Activated CD4-positive, alpha-beta memory T cell treated with anti-CD3 and anti-CD28 coated beads for 36 hours (primary cell): Measurements from ENCODE around the gene TPCN2. TPM values are rescaled to one million over a fixed set of nuclear protein-coding genes. Genes with fewer than 3 reads are reported as not detected.
A peak's percentile ranks its signal among the peaks of the same experiment; 100 is the strongest.
"Not testable (repeated sequence)": the region's sequence is repeated elsewhere in the genome, so short reads cannot be mapped to it uniquely, and the experiment has no call there.

Experiments
- CTCF ChIA-PET: fragments of 350-600 bp; sonication (Branson Sonifier 250); formaldehyde crosslinking; loops from one replicate; lab custom pipeline; 2021; ENCODE audit warnings: antibody characterized with exemption, inconsistent platforms; lab: Charles Lee
- POLR2A ChIA-PET: fragments of 350-600 bp; sonication (Branson Sonifier 250); formaldehyde crosslinking; loops from one replicate; lab custom pipeline; 2021; ENCODE audit warnings: antibody characterized with exemption; lab: Charles Lee
- DNase-seq: peaks from one replicate; pipeline ENCODE4 v3.0.0-alpha.2; 2020
- H3K27ac Mint-ChIP-seq: one replicate; pipeline ENCODE4 v1.8.0; 2021; ENCODE audit warnings: mixed read lengths
- H3K27me3 Mint-ChIP-seq: one replicate; pipeline ENCODE4 v1.8.0; 2021; ENCODE audit warnings: mixed read lengths
- H3K36me3 Mint-ChIP-seq: one replicate; pipeline ENCODE4 v1.8.0; 2021; ENCODE audit warnings: mixed read lengths
- H3K4me1 Mint-ChIP-seq: one replicate; pipeline ENCODE4 v1.8.0; 2021; ENCODE audit warnings: low read depth, mixed read lengths
- H3K4me3 Mint-ChIP-seq: one replicate; pipeline ENCODE4 v1.8.0; 2021; ENCODE audit warnings: mild to moderate bottlenecking, mixed read lengths
- H3K9me3 Mint-ChIP-seq: one replicate; pipeline ENCODE4 v1.8.0; 2021; ENCODE audit warnings: mixed read lengths
- intact Hi-C: fragments of 100-400 bp; cut with micrococcal nuclease; formaldehyde crosslinking; loops from one replicate; pipeline ENCODE4 v1.15.1; 2023
- total RNA-seq, 2 experiments: library from RNA; stranded (reverse); gene quantifications; one replicate each; pipeline ENCODE4 v1.2.3, GENCODE V29; 2021

The TPCN2 gene
- total RNA-seq, 2 experiments from 2014 or later, result 12.0 to 12.8 TPM

GRCh38 chr11:69135420-69136363 lies 87.0 kb downstream of the TPCN2 start:
- peaks cover 18% of the 10 kb centered on the region for H3K4me1 Mint-ChIP-seq
- H3K4me3 Mint-ChIP-seq, result no peak overlapping the region
- intact Hi-C loops, result no loop called here
- H3K36me3 Mint-ChIP-seq, result peaks cover 3% of the 10 kb centered on the region
- peaks cover 6% of the 10 kb centered on the region for H3K9me3 Mint-ChIP-seq
- H3K27ac Mint-ChIP-seq, result no peak overlapping the region
- ChIA-PET CTCF (no interaction called here), POLR2A (no interaction called here)
- no peak for DNase-seq
- H3K27me3 Mint-ChIP-seq, result no peaks in the 10 kb centered on the region

DNA sequence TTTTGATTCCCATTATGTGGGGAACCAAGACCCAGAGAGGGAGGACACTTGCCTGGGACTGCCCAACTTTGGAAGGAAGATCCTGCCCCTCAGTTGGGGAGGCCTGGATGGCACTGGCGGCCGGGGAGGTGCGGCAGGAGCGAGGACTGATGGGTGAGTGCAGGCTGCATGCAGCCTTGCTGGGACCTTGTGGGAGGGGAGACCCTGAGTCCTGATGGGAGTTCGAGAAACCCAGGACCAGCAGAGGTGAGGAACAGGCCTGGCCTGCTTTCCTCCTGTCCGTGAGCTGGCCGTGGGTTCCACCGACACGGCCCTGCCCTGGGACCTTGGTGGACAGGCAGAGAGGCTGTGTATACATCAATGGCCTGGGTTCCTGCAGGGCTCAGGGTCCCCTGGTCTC lies 87.7 kb downstream of the TPCN2 start:
- Mint-ChIP-seq H3K27ac (no peak overlapping the region), H3K4me1 (peaks cover 12% of the 10 kb centered on the region), H3K4me3 (no peak overlapping the region), H3K9me3 (peaks cover 6% of the 10 kb centered on the region), H3K27me3 (no peaks in the 10 kb centered on the region), H3K36me3 (peaks cover 3% of the 10 kb centered on the region)
- no peak for DNase-seq
- ChIA-PET POLR2A (no interaction called here), CTCF (no interaction called here)
- intact Hi-C loops, result no loop called here

GRCh38 chr11:69137151-69137844 lies 88.6 kb downstream of the TPCN2 start:
- DNase-seq, result no peak
- ChIA-PET POLR2A (interaction anchor here (0.6 kb wide), 1 partner anchor 11 kb away, joined by 3 read pairs; no protein-coding TSS in a partner anchor), CTCF (interaction anchor here (0.6 kb wide), 1 partner anchor 334 kb away, joined by 3 read pairs; no protein-coding TSS in a partner anchor)
- H3K36me3 Mint-ChIP-seq, result peaks cover 3% of the 10 kb centered on the region
- H3K4me3 Mint-ChIP-seq, result no peak overlapping the region
- peaks cover 6% of the 10 kb centered on the region for H3K9me3 Mint-ChIP-seq
- intact Hi-C loops, result no loop called here
- no peak overlapping the region for H3K27ac Mint-ChIP-seq
- peaks cover 12% of the 10 kb centered on the region for H3K4me1 Mint-ChIP-seq
- no peaks in the 10 kb centered on the region for H3K27me3 Mint-ChIP-seq

- CTCF ChIA-PET, result no interaction called here
- H3K27ac Mint-ChIP-seq, result no peak overlapping the region
Measured at GRCh38 chr11:69138265-69138664, 89.5 kb downstream of the TPCN2 start.

DNA sequence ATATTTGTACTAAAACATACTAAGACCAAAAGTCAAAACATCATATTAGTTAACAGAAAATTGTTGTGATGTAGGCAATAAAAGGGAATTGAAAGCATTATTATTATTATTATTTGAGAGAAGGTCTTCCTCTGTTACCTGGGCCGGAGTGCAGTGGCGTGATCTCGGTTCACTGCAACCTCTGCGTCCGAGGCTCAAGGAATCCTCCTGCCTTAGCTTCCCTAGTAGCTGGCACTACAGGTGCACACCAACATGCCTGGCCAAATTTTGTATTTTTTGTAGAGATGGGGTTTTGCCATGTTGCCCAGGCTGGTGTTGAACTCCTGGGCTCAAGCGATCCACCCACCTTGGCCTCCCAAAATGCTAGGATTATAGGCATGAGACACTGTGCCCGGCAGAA lies 91.4 kb downstream of the TPCN2 start:
- H3K4me1 Mint-ChIP-seq, result peaks cover 18% of the 10 kb centered on the region
- intact Hi-C loops, H3K36me3 Mint-ChIP-seq, H3K9me3 Mint-ChIP-seq, H3K27ac Mint-ChIP-seq, POLR2A ChIA-PET, DNase-seq, H3K4me3 Mint-ChIP-seq, CTCF ChIA-PET, H3K27me3 Mint-ChIP-seq: not testable (repeated sequence)

More at GRCh38 chr11:69138265-69138664, 89.5 kb downstream of the TPCN2 start:
- no peak overlapping the region for H3K4me3 Mint-ChIP-seq
- no peak for DNase-seq
- POLR2A ChIA-PET, result no interaction called here
- H3K4me1 Mint-ChIP-seq, result peaks cover 12% of the 10 kb centered on the region
- H3K9me3 Mint-ChIP-seq, result peaks cover 4% of the 10 kb centered on the region
- intact Hi-C loops, result no loop called here
- H3K36me3 Mint-ChIP-seq, result peaks cover 3% of the 10 kb centered on the region
- H3K27me3 Mint-ChIP-seq, result no peaks in the 10 kb centered on the region

- peaks cover 20% of the 10 kb centered on the region for H3K4me1 Mint-ChIP-seq
- H3K9me3 Mint-ChIP-seq, result peaks cover 4% of the 10 kb centered on the region
- H3K27me3 Mint-ChIP-seq, result peaks cover 2% of the 10 kb centered on the region
- no peak for DNase-seq
- H3K36me3 Mint-ChIP-seq, result no peaks in the 10 kb centered on the region
- no peak overlapping the region for H3K4me3 Mint-ChIP-seq
- ChIA-PET POLR2A (no interaction called here), CTCF (no interaction called here)
- H3K27ac Mint-ChIP-seq, result no peak overlapping the region
- intact Hi-C loops, result no loop called here
Measured at GRCh38 chr11:69140635-69141034, 91.9 kb downstream of the TPCN2 start.

- Mint-ChIP-seq H3K36me3 (peaks cover 1% of the 10 kb centered on the region), H3K4me1 (peaks cover 15% of the 10 kb centered on the region), H3K9me3 (peaks cover 15% of the 10 kb centered on the region), H3K4me3 (no peak overlapping the region), H3K27ac (no peak overlapping the region), H3K27me3 (peaks cover 3% of the 10 kb centered on the region)
- ChIA-PET CTCF (no interaction called here), POLR2A (no interaction called here)
- intact Hi-C loops, result no loop called here
- DNase-seq, result no peak
Measured at GRCh38 chr11:69141742-69142141, 93.0 kb downstream of the TPCN2 start.

DNA sequence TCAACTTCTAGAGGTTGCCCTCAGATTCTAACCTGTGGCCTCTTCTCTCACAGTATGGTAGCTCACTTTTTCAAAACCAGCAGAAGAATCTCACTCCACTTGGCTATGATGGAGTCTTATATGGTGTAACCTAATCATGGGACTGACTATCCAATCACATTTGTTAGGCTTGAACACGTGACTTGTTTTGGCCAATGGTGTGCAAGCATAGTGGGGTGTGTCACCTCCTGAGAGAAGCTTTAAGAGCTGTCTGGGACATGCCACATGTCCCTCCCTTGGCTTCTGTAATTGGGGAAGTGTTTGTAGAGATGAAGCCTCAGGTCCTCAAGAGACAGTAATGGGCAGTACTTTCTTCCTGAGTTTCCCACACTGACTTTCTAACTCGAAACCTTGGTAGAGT lies 94.2 kb downstream of the TPCN2 start:
- POLR2A ChIA-PET, result no interaction called here
- Mint-ChIP-seq H3K4me3 (no peak overlapping the region), H3K27ac (no peak overlapping the region), H3K4me1 (peaks cover 15% of the 10 kb centered on the region), H3K9me3 (peaks cover 15% of the 10 kb centered on the region), H3K27me3 (peaks cover 3% of the 10 kb centered on the region), H3K36me3 (peaks cover 1% of the 10 kb centered on the region)
- no peak for DNase-seq
- CTCF ChIA-PET, result no interaction called here
- intact Hi-C loops, result no loop called here

DNA sequence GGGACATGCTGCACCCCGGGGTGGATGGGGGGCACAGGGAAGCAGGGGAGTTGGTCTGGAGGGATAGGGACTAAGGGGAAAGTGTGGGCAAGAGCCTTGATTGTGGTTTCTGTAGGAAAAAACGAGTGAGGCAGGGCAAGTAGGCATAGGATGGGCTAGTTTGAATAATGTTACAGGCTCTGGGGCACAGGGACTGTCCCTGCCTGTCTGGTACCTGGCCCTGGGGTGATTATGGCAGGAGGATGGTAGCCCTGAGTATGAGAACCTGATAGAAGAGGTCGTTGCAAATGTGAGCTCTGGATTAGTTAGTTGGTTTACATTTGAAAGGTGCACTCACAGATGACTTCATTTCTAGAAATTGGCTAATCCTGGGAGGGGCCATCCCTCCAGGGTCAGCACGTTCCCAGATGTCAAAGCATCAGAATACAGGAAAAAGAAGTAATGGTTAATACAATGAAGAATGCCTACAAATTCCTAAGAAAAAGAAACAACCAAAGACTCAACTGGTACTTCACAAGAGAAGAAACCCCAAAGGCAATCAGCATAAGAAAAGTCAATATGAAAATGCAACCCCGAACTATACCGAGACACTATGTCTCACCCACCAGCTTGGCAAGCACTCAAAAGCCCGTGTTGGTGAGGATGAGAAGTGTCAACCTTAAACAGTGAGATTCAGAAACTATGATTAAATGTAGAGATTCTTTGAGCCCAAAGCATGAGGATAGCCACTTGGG lies 95.8 kb downstream of the TPCN2 start:
- H3K27me3 Mint-ChIP-seq, result peaks cover 6% of the 10 kb centered on the region
- ChIA-PET CTCF (interaction anchor here (0.5 to 1.5 kb wide), 2 partner anchors 11 to 148 kb away, joined by 3 to 4 read pairs; partner anchors contain the start of gene SMIM38), POLR2A (no interaction called here)
- H3K4me1 Mint-ChIP-seq, result peaks cover 15% of the 10 kb centered on the region
- intact Hi-C loops, result loop anchor here (1.0 kb wide), 2 partner anchors 21 to 95 kb away; no protein-coding TSS in a partner anchor
- peak; percentile 71 for DNase-seq
- peak overlapping the region; percentile 78 for H3K27ac Mint-ChIP-seq
- H3K4me3 Mint-ChIP-seq, result no peak overlapping the region
- H3K9me3 Mint-ChIP-seq, result peaks cover 18% of the 10 kb centered on the region
- H3K36me3 Mint-ChIP-seq, result peaks cover 4% of the 10 kb centered on the region

DNA sequence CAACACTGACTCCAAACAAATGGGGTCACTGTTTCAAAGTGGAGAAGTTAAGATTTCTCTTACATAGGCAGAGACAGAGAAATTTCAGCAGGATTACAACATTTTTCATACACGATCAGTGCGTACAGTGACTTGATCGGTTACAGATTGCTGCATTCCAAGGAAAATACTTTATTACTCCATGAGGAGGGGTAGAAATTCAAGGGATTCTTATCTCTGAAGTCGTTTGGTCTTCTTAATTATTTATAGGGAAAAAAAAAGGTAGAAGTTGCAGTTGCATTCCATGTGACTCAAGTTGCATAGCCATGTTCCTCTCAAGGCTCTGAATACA lies 96.3 kb downstream of the TPCN2 start:
- H3K4me3 Mint-ChIP-seq, result no peak overlapping the region

GRCh38 chr11:69148377-69148762 lies 99.6 kb downstream of the TPCN2 start:
- Mint-ChIP-seq H3K4me1 (peaks cover 15% of the 10 kb centered on the region), H3K9me3 (peaks cover 21% of the 10 kb centered on the region), H3K27me3 (peaks cover 6% of the 10 kb centered on the region), H3K36me3 (peaks cover 4% of the 10 kb centered on the region), H3K27ac (no peak overlapping the region), H3K4me3 (no peak overlapping the region)
- DNase-seq, result no peak
- POLR2A ChIA-PET, result interaction anchor here (0.6 kb wide), 1 partner anchor 11 kb away, joined by 3 read pairs; no protein-coding TSS in a partner anchor
- CTCF ChIA-PET, result no interaction called here
- intact Hi-C loops, result no loop called here

More for the DNA sequence above, 96.3 kb downstream of the TPCN2 start:
- Mint-ChIP-seq H3K4me1 (peaks cover 15% of the 10 kb centered on the region), H3K36me3 (peaks cover 4% of the 10 kb centered on the region), H3K27ac (peak overlapping the region; percentile 78), H3K9me3 (peaks cover 18% of the 10 kb centered on the region), H3K27me3 (peaks cover 6% of the 10 kb centered on the region)
- intact Hi-C loops, result no loop called here
- CTCF ChIA-PET, result interaction anchor here (0.5 to 1.5 kb wide), 2 partner anchors 11 to 148 kb away, joined by 3 to 4 read pairs; partner anchors contain the start of gene SMIM38
- DNase-seq, result no peak
- POLR2A ChIA-PET, result no interaction called here
